NB4 (cell line): ENCODE measurements around the gene HIRA.

Experiments
- DNase-seq: peaks from one replicate; pipeline ENCODE4 v3.0.0; 2010; ENCODE audit warnings: low read depth
- H3K4me3 ChIP-seq: one replicate; pipeline ENCODE4 v1.5.1; 2011; ENCODE audit warnings: mild to moderate bottlenecking, low read depth, low read length, moderate library complexity
- MYC ChIP-seq: IDR thresholded peaks from 2 replicates; pipeline ENCODE4 v1.6.1; 2011; ENCODE audit warnings: low read depth, low read length
- POLR2A ChIP-seq: IDR thresholded peaks from 2 replicates; pipeline ENCODE4 v1.6.1; 2011; ENCODE audit warnings: mild to moderate bottlenecking; ENCODE audit not compliant: insufficient read length; ENCODE audit errors: extremely low read depth
- TF ChIP-seq, protein P1 (sequence below): IDR thresholded peaks from one replicate; pipeline ENCODE4 v1.5.1; 2012; ENCODE audit warnings: low read depth, low read length
- TF ChIP-seq, protein P2 (sequence below): IDR thresholded peaks from 2 replicates; pipeline ENCODE4 v1.6.1; 2011; ENCODE audit warnings: low read depth, low read length

Gene HIRA

DNA sequence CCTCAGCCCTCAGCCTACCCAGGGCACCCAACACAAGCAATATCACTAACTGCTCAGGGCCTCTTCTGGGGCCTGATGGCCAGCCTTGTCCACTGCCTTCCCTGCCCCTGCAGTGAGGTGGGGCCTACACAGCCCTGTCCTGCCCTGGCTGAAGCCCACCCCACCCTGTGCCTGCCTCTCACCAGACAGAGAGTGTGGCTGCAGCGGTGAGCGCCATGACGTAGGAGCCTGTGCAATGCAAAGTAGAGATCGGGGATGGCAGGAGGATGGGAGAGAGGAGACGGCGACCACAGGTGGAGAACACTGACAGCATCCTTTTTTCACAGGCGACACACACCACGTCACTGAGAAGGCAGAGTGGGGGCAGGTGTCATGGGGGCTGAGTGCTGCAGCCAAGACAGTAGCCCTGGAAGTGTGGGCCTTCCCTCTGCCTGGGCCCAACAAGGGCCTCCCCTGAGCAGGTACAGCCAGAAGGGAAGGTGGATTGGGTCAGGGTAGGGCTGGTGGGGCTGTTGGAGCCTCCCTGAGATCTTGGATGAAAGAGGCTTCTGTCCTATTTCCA lies 74.7 kb downstream of the HIRA start:
- TF ChIP-seq MYC (no peak), POLR2A (no peak)
- TF ChIP-seq, protein P1, sequence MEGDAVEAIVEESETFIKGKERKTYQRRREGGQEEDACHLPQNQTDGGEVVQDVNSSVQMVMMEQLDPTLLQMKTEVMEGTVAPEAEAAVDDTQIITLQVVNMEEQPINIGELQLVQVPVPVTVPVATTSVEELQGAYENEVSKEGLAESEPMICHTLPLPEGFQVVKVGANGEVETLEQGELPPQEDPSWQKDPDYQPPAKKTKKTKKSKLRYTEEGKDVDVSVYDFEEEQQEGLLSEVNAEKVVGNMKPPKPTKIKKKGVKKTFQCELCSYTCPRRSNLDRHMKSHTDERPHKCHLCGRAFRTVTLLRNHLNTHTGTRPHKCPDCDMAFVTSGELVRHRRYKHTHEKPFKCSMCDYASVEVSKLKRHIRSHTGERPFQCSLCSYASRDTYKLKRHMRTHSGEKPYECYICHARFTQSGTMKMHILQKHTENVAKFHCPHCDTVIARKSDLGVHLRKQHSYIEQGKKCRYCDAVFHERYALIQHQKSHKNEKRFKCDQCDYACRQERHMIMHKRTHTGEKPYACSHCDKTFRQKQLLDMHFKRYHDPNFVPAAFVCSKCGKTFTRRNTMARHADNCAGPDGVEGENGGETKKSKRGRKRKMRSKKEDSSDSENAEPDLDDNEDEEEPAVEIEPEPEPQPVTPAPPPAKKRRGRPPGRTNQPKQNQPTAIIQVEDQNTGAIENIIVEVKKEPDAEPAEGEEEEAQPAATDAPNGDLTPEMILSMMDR = no peak
- TF ChIP-seq, protein P2, sequence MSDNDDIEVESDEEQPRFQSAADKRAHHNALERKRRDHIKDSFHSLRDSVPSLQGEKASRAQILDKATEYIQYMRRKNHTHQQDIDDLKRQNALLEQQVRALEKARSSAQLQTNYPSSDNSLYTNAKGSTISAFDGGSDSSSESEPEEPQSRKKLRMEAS = no peak
- DNase-seq = no peak
- no peak overlapping the region for H3K4me3 ChIP-seq

DNA sequence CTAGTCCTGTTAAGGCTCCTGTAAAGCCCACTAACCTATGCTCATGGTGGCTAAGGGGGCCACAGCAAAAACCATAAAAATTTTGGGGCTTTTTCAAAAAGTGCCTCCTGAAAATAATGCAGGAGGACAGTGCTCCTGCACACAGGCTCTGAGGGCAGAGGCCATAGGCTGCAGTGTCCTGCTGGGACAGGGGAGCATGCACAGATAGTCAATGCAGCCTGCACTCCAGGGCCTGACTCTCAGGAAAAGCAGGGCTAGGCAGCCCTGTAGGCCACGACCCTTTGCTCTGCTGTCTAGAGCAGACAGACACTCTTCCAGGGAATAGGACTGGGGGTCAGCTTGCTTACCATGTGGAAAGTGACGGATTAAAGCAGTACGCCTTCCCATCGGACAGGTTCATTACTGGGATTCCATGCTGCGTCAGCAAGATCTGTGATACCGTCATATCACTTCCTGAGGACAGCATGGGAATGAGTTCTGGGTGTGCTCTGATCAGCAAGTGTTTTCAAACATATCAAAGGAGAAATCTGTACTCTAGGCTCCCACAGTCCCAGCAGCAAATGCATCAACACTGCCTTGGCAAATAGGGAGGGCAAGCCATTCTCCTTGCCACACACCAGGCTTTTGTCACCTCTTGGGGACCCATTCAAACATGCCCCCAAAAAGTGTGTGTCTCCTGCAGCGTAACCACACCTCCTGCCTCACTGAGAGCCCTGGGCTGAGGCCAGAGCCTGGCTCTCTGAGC lies 75.9 kb downstream of the HIRA start:
- TF ChIP-seq, protein P2 = no peak
- no peak for TF ChIP-seq POLR2A
- TF ChIP-seq MYC = no peak
- TF ChIP-seq, protein P1 = no peak
- DNase-seq = no peak
- no peak overlapping the region for H3K4me3 ChIP-seq

DNA sequence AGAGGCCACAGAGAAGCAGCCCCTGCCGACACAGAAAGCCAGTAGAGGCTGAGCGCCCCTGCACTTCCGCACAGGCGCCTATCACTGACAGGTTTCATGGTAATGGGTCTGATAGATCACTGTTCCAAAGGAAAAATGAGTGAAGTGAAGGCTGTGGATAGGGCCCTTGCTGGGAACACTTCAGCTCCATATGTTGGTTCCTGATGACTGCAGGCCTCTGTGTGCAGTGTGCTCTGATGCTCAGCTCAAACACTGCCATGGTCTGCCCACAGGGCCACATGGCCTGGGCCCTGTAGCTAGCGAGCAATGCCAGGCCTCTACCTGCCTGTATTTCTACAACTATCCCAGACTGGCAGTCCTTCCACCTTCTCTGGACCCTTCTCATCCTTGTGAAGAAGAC lies 77.3 kb downstream of the HIRA start:
- no peak overlapping the region for H3K4me3 ChIP-seq
- no peak for DNase-seq
- TF ChIP-seq, protein P1 = no peak
- TF ChIP-seq, protein P2 = no peak
- TF ChIP-seq POLR2A (no peak), MYC (no peak)

DNA sequence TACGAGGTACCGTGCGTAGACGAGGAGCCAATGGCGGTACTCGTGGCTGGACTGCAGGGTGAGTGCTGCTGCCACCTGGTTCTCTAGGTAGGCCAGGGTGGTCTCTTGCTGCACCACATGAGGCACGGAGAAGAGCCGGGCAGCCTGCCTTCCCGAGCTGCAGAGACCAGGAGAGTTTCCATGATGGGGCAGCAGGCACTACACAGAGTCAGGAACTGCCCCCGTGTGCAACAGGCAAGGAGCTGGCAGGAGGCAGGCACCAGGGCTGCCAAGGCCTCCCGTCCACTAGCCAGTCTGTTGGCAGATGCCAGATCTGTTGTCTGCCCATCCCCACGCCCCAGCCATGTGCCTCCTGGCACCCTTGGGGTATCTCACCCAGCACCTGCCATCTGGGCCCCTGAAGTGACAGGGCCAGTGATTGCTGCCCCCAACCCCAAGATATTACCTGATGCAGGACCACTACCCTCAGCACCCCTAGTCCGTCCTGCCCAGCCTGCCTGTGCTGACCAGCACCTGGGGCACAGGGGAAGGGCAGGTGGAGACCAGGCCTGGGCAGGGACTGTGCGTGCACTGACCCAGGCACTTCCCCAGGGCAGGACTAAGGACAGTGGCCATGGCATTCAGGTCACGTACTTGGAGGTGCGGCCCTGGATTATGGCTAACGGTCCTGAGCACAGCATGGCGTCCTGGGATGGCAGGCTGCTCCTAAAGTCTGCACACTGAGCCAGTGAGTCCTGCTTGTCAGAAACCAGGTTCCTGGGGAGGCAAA lies 78.0 kb downstream of the HIRA start:
- no peak for TF ChIP-seq MYC
- TF ChIP-seq, protein P1 = no peak
- TF ChIP-seq, protein P2 = no peak
- no peak for TF ChIP-seq POLR2A
- DNase-seq = no peak
- no peak overlapping the region for H3K4me3 ChIP-seq

DNA sequence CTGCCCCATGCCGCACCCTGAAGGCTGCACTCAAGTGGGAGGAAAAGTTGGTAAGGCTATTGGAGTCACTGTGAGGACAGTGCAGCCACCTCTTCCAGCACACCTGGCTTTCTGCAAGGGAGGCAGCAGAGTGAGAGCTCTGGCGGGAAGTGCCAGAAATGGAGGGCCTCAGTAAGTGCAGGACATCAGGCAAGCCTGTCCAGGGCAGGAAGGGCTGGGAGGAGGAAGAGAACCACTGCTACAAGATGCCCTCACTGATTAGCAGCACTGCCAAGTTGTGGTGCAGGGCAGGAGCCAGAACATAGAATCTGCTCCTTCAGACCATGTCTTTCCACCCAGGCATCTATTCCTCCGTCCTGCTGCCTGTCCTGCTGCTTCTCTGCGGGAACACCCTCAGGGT lies 78.8 kb downstream of the HIRA start:
- no peak for DNase-seq
- no peak overlapping the region for H3K4me3 ChIP-seq
- TF ChIP-seq MYC = no peak
- no peak for TF ChIP-seq POLR2A
- TF ChIP-seq, protein P2 = no peak
- TF ChIP-seq, protein P1 = no peak
